ENCODE data around the gene HAUS2.

Gene HAUS2

GRCh38 chr15:42591238-42591934 is 42.7 kb downstream of the HAUS2 start:
- Histone ChIP-seq H2AFZ (ENCODE audit: low read depth, low read length, severe bottlenecking) (no peak overlapping the region), H3K79me2 (ENCODE audit: insufficient read depth, low read length) (no peaks in the 10 kb centered on the region), H3K9me3 (ENCODE audit: insufficient read depth, low read length) (no peaks in the 10 kb centered on the region)

GRCh38 chr15:42592716-42593115 is 44.1 kb downstream of the HAUS2 start:
- H3F3A ChIP-seq (ENCODE audit: insufficient read depth), result no peaks in the 10 kb centered on the region
- no peak overlapping the region for H3K9ac ChIP-seq (ENCODE audit: low read length)
- H4K20me1 ChIP-seq (ENCODE audit: low read depth, low read length), result no peaks in the 10 kb centered on the region
- H3K4me2 ChIP-seq (ENCODE audit: low read depth, low read length, poor library complexity, severe bottlenecking), result no peak overlapping the region
- TF ChIP-seq EZH2phosphoT487 (conservative IDR thresholded peaks at IDR 0.05; ENCODE audit: low read length) (no peak), CTCF (IDR thresholded peaks at IDR 0.05; ENCODE audit: insufficient read depth, low read length, poor library complexity, severe bottlenecking) (no peak)
- no peaks in the 10 kb centered on the region for H3K9me3 ChIP-seq (ENCODE audit: insufficient read depth, low read length)
- no peak overlapping the region for H3K4me3 ChIP-seq (ENCODE audit: insufficient read depth, low read length, poor library complexity, severe bottlenecking)
- no peak overlapping the region for H3K27ac ChIP-seq (ENCODE audit: low read depth, low read length)
- no peaks in the 10 kb centered on the region for H3K27me3 ChIP-seq (ENCODE audit: low read length)
- no peaks in the 10 kb centered on the region for H3K36me3 ChIP-seq (ENCODE audit: low read length)
- H3K9me2 ChIP-seq (replicated peaks; ENCODE audit: insufficient read depth, low read length), result no peaks in the 10 kb centered on the region
- H2AFZ ChIP-seq (ENCODE audit: low read depth, low read length, severe bottlenecking), result no peak overlapping the region
- H3K79me2 ChIP-seq (ENCODE audit: insufficient read depth, low read length), result no peaks in the 10 kb centered on the region

More at GRCh38 chr15:42591238-42591934, 42.7 kb downstream of the HAUS2 start:
- H3K27ac ChIP-seq (ENCODE audit: low read depth, low read length), result no peak overlapping the region
- no peak overlapping the region for H3K4me2 ChIP-seq (ENCODE audit: low read depth, low read length, poor library complexity, severe bottlenecking)
- no peaks in the 10 kb centered on the region for H3F3A ChIP-seq (ENCODE audit: insufficient read depth)
- TF ChIP-seq CTCF (IDR thresholded peaks at IDR 0.05; ENCODE audit: insufficient read depth, low read length, poor library complexity, severe bottlenecking), result no peak
- TF ChIP-seq EZH2phosphoT487 (conservative IDR thresholded peaks at IDR 0.05; ENCODE audit: low read length), result no peak
- no peaks in the 10 kb centered on the region for H4K20me1 ChIP-seq (ENCODE audit: low read depth, low read length)
- no peak overlapping the region for H3K4me3 ChIP-seq (ENCODE audit: insufficient read depth, low read length, poor library complexity, severe bottlenecking)
- no peaks in the 10 kb centered on the region for H3K27me3 ChIP-seq (ENCODE audit: low read length)
- no peaks in the 10 kb centered on the region for H3K9me2 ChIP-seq (replicated peaks; ENCODE audit: insufficient read depth, low read length)
- no peak overlapping the region for H3K9ac ChIP-seq (ENCODE audit: low read length)
- no peaks in the 10 kb centered on the region for H3K36me3 ChIP-seq (ENCODE audit: low read length)

- no peaks in the 10 kb centered on the region for H3K36me3 ChIP-seq (ENCODE audit: low read length)
- no peaks in the 10 kb centered on the region for H3F3A ChIP-seq (ENCODE audit: insufficient read depth)
- H3K9me3 ChIP-seq (ENCODE audit: insufficient read depth, low read length), result no peaks in the 10 kb centered on the region
- H4K20me1 ChIP-seq (ENCODE audit: low read depth, low read length), result no peaks in the 10 kb centered on the region
- no peak overlapping the region for H3K4me2 ChIP-seq (ENCODE audit: low read depth, low read length, poor library complexity, severe bottlenecking)
- H2AFZ ChIP-seq (ENCODE audit: low read depth, low read length, severe bottlenecking), result no peak overlapping the region
- no peak overlapping the region for H3K27ac ChIP-seq (ENCODE audit: low read depth, low read length)
- no peaks in the 10 kb centered on the region for H3K79me2 ChIP-seq (ENCODE audit: insufficient read depth, low read length)
- H3K9me2 ChIP-seq (replicated peaks; ENCODE audit: insufficient read depth, low read length), result no peaks in the 10 kb centered on the region
- no peak overlapping the region for H3K9ac ChIP-seq (ENCODE audit: low read length)
- TF ChIP-seq CTCF (IDR thresholded peaks at IDR 0.05; ENCODE audit: insufficient read depth, low read length, poor library complexity, severe bottlenecking) (no peak), EZH2phosphoT487 (conservative IDR thresholded peaks at IDR 0.05; ENCODE audit: low read length) (no peak)
- H3K4me3 ChIP-seq (ENCODE audit: insufficient read depth, low read length, poor library complexity, severe bottlenecking), result no peak overlapping the region
- H3K27me3 ChIP-seq (ENCODE audit: low read length), result no peaks in the 10 kb centered on the region
These were observed 44.5 kb downstream of the HAUS2 start for GRCh38 chr15:42593143-42593542.
